Ammon's horn (tissue), 1 donor: ENCODE results near the gene GNA14.
A peak's percentile ranks its signal among the peaks of the same experiment; 100 is the strongest.
"Not testable (repeated sequence)": the region's sequence is repeated elsewhere in the genome, so short reads cannot be mapped to it uniquely, and the experiment has no call there.

Experiments
- DNase-seq: peaks from one replicate; pipeline ENCODE4 v3.0.0-alpha.2; 2016; ENCODE audit warnings: low spot score

Gene GNA14

GRCh38 chr9:77534376-77535057 is 113.6 kb downstream of the GNA14 start:
- peak; percentile 86 for DNase-seq

DNA sequence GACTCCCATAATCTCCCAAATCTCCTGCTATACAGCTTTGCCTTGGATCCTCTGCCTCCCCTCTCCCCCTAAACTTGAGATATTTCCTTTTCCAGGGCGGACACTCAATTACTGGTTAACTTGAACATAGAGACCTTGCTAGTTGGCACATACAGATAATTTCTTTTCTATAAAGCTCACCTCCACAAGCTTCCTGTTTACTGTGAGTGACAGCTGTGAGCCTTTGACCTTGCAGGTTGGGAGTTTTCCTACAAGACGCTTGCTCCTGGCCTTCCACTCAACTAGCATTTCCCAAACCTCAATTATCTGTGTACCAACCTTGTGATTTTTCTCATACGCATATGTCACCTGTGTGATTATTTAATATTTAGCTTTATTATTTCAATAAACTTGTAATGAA is 114.5 kb downstream of the GNA14 start:
- DNase-seq, result no peak

DNA sequence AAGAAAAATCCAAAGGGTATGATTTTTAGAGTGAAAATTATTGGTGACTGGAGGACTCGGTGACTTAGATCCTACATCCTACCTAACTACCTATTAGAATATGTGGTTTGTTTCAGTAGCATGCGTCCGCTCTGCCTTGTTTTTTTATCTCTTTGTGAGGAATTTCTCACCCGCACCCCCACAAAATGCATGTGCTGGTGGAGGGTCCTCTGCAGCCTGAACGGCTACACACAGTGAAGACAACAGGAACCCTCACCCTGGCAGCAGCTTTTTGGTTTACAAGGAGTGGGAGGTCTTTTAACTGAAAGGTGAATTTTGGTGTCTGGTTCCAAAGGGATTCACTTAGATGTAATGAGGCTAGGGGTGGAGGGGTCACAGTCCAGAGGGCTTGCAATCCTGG is 115.5 kb downstream of the GNA14 start:
- no peak for DNase-seq

DNA sequence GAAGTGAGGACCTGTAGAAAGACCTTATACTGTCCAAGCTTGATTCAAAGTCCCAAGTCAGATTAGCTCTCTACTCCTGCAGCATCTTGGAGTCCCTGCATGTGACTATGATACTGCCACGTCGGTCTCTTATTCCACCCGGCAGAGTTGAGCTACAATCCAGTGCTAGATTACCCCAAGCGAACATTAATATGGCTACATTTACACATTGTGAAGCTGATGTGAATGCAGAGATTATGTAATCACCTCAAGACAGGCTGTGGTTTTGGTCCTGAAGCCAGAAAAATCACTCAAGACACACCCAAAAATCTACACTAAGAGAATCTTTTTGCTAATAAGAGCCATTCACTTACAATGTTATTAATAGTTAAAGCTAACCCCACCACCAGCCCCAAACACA is 116.7 kb downstream of the GNA14 start:
- no peak for DNase-seq

GRCh38 chr9:77523891-77524290 is 124.2 kb downstream of the GNA14 start:
- DNase-seq, result no peak

DNA sequence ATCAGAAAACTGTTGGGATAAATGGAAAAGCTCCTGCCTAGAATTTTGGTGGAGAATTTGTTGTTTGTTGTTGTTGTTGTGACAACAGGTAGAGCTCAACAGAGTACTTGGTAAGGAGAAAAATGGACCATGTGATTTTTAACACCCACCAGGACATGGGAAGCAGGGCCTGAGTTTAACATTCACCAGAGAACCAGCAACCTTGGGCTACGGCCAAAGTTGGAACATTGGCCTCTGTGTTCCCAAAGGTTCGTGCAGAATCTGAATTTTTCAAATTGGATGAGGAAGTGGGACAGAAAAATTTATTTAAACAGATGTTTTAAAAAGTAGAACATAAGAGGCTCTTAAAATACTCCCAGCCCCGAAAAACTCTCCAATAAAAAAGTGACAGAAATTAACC is 127.0 kb downstream of the GNA14 start:
- peak; percentile 78 for DNase-seq

- DNase-seq, result no peak
These were observed 129.4 kb downstream of the GNA14 start for GRCh38 chr9:77518688-77519087.

DNA sequence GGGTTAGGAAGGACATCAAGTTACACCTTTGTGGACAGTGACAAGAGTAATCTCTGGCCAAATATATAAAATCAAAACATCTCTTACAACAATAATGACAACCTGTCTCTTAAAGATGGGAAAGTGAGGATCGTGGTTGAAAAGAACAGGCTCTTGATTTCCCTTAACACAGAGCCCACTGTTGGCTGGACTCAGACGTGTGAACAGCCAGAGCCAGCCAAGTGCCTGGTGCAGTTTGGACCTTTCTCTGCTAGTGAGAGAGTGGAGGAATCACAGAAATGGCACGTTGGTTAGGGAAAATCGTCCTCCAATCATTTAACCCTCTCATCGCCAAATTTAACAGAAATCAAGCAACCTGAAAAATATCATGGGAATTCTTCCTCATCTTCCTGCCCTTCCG is 131.3 kb downstream of the GNA14 start:
- peak; percentile 47 for DNase-seq

DNA sequence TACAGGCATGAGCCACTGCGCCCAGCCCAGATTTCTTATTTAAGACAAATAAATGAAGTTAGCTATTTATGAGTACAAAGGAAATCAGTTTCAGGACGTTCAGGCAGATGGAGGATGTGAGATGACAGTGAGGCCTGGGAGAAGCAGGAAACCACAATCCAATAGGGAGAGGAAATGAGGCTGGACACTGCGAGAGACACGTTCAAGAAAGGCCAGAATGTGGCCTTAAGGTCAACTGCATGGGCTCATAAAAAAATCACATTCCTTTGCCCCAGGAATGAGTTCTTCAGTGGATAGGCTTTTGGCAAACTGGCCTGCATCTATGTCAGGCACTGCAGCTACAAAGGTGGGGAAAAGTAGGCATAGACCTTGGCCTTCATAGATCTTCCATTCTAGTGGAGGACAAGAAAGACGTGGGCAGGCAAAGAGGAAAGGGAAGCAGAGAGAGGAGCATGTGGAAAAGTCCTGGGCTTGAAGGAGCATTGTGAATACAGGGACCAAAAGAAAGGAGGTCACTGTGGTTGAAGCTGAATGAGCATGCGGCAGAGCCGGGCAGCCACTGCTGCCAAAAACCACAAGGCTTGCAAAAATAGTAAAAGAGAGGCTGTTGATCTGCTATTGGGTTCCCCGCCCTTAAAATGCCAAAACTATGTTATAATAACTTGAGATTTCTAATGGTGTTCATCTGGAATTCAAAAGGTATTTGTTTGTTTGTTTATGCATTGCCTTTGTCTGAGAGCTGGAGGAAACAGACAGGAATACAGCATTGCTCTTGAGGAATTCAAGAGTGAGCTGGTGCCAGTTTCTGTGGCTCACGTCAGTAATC is 133.0 kb downstream of the GNA14 start:
- peak; percentile 50 for DNase-seq

- no peak for DNase-seq
These were observed 134.7 kb downstream of the GNA14 start for GRCh38 chr9:77513457-77513856.

DNA sequence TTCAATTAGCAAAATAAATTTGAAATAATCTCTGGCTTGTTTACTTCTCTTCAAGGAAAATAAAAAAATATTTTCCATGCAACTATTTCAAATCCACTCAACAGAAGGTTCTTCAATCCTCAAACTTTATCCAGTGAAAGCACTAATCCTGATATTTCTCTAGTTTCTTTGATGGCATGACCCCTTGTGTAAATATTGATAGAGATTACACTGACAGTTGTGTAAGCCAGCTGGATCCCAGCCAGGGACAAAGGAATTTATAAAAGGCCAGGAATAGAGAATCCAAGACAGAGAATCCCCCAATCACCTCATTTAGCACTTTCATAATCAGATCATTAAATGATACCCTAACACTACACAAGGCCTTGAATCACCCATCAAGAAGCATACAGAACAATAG is 135.2 kb downstream of the GNA14 start:
- no peak for DNase-seq

- no peak for DNase-seq
These were observed 136.6 kb downstream of the GNA14 start for GRCh38 chr9:77511525-77511924.

DNA sequence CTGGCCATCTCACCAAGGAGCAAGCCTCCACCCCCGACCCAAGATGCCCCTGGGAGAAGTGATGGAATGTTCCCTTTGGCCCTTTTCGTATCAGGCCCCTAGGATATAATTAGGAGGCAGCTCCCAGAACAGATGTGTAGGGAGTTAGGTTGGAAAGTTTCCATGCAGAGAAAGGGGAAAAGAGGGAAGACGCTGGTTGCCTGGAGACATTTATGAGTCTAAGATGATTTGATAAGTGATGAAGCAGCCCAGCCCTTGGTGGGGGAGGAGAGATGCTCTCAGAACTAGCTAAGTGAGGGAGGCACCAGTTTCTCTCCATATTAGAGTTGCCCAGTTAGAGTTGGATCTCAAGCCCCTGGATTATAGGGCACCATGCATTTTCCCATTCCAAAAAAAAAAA is 137.5 kb downstream of the GNA14 start:
- DNase-seq, result no peak

DNA sequence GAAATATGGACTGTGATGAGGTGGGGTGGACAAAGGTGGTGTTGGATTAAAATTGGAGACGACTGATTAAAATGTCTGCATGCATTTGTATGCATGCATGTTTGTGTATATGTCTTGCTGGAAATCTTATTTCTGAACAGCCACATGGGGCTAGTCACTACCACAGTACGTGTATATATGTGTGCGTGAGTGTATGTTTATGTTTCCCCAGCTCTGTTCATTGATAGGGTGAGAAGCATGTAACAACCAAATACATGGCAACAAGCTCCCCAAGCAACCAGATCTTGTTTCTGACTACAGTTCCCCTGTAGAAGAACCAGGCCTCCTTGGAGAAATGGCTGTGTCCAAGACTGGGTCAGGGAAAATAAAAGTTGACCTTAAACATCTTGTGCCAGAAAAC is 139.7 kb downstream of the GNA14 start:
- DNase-seq, result no peak

DNA sequence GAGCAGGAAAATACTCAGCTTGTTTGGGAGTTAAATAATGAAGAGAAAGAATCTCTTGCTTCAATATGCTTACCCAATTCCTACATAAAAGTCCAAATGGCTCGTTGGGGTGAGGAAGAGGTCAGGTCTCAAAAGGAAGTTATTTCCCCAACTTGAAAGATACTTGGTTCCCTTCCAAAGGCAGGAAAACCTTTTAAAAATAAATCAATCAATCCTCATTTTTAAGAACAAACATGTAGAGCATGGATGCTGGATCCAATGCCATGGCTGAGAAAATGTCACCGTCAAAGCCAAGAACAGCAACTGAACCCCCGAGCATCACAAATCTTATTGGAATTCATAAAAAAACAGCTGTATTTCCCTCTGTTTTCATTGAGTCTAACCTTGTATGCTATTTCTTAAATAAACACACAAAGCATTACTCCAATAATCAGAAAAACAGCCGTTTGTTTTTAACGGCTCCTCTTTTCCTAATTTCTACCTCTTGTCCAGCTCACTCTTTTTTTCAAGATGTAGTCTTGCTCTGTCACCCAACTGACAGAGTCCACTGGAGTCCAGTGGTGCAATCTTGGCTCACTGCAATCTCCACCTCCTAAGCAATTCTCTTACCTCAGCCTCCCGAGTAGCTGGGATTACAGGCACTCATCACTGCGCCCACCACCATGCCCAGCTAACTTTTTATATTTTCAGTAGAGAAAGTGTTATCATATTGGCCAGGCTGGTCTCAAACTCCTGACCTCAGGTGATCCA is 140.7 kb downstream of the GNA14 start:
- no peak for DNase-seq

DNA sequence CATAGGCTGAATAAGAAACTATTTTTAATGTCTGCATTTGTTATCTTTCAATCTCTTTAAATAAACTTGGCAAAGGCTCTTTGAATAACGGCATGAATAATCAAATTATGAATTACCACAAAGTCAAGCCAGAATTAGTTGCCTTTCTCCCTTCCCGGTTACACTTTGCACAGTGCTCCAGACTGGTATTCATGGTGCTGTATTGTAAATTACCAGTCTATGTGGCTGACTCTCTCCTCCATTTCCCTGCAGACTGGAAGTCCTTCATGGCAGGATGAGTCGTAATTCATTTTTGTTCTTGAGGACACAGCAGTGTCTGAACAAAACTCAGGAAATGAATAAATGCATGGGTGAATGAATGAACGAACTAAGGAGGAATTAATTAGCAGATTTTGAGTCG is 142.9 kb downstream of the GNA14 start:
- DNase-seq, result no peak

GRCh38 chr9:77502568-77502967 is 145.6 kb downstream of the GNA14 start:
- no peak for DNase-seq

DNA sequence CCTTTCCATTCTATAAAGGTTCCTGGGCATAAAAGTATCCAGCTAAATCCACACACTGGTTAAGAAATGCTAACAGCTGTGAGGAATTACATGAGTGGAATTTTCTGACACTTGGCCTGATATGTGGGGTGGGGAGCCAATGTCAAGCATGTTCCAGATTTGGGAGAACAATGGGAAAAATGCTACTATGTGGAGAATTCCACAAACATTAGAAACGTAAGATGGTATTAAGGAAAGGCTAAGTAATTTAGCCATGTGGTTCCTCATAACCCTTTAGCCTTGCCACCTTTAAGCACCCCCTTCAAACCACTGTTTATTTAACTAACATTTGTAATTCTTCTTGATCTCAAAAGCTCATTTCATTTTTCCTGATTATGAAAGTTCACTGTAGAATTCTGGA is 149.2 kb downstream of the GNA14 start:
- no peak for DNase-seq

DNA sequence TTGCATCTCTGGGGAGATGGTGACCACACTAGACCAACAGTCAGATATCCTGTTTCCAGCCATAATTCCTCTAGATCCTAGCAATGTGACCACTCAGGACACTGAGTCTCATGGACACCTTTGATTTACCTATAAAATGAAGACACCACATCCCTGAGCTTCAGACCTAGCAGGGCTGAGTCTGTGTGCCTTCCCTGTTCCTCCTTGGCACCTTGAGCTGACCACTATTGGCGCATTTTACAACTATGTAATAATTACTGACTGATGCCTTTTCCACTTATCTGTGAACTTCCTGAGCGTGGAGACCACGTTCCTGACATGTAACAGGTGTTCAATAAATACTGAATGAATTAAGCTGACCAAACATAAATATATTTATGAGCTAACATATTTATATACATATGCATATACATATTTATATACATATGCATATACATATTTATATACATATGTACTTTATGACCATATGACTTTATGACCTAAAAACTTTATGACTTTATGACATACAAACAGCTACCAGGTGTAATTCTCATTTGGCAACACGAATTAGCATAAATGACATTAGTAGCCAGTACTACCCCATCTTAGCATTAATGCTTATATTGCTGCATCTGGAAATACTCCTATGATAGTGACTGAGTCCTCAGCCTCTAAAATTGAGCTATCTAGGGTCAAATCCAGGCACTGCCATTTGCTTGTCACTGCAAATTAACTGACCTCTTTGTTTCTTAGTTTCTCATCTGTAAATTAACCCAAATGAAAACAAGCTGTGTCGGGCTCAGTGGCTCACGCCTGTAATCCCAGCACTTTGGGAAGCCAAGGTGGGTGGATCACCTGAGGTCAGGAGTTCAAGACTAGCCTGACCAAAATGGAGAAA is 150.6 kb downstream of the GNA14 start:
- DNase-seq, result no peak

DNA sequence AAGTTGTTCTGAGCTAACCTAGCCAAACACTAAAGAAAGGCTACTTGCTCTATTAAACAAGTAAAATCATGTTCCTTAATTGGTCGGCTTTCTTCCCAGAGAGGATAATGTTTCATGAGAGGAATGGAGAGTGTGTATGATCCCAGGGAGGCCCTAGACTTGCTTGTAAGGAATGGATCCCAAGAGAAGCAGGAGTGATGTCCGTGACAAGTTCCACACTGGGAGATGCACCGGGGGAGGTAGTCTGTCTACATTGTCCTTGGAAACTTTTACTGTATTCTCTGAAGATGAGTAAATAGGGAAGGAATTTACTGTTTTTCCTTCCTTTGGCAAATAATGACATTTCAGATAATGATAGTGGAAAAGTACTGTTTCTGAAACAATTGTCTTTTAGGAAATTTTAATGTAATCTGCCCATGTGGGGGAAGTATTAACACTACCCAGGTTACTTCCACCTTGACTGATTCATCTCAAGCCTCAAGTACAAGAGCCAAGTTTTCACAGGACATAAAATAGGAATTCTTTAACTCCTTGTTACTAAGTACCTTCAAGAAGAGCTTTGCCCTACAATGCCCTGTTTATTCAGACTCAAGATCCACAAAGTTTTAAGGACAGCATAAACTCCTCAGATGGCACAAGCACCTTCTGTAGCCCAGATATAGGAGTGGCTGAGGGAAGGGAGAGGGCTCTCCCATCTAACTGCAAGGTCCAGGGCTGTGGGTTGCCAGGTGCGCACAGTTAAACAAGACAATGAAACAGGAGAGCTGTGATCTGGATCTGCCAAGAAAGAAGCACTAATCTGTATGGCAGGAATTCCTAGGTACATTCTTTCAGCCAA is 152.1 kb downstream of the GNA14 start:
- peak; percentile 58 for DNase-seq

- not testable (repeated sequence) for DNase-seq
These were observed 157.8 kb downstream of the GNA14 start for GRCh38 chr9:77490279-77490678.
